SK-N-SH (cell line): ENCODE results near the gene SMCO4. TPM values are rescaled to one million over a fixed set of nuclear protein-coding genes. Genes with fewer than 3 reads are reported as not detected.

Experiments used
- CTCF ChIA-PET: fragments of 300-600, 350-600 bp; formaldehyde crosslinking; extraction: SDS; loops from one replicate; lab custom pipeline; 2021; lab: Yijun Ruan, JAX
- POLR2A ChIA-PET: fragments of 350-600 bp; sonication (Branson Sonifier 250); formaldehyde crosslinking; extraction: SDS; loops from one replicate; lab custom pipeline; 2020; ENCODE audit warnings: antibody characterized with exemption, inconsistent platforms; lab: Yijun Ruan, JAX
- DNase-seq: peaks from one replicate; pipeline ENCODE4 v3.0.0; 2012
- H2AFZ ChIP-seq: fragments of 200-600 bp; sonication (generic); 2 replicates; pipeline ENCODE4 v1.8.1; 2016; ENCODE audit warnings: antibody characterized with exemption, mild to moderate bottlenecking, low read depth
- H3F3A ChIP-seq: fragments of 200-600 bp; sonication (generic); replicated peaks from 2 replicates; pipeline ENCODE3; 2016; ENCODE audit warnings: antibody characterized with exemption, mild to moderate bottlenecking; ENCODE audit not compliant: insufficient read depth
- H3K27ac ChIP-seq, 2 experiments: fragments of 200-500 bp in 1 of 2; fragments of 200-600 bp in 1 of 2; sonication (Bioruptor generic) in 1 of 2; sonication (generic), shearing (Covaris generic) in 1 of 2; 2 replicates each; pipeline versions ENCODE4 v1.5.1 to v1.6.1; 2014 to 2016; ENCODE audit warnings: low read depth in 2 of 2, inconsistent platforms in 1 of 2, low read length in 1 of 2, mild to moderate bottlenecking in 1 of 2, mixed read lengths in 1 of 2
- H3K27me3 ChIP-seq: fragments of 200-600 bp; sonication (generic), shearing (Covaris generic); 2 replicates; pipeline ENCODE4 v1.6.1; 2016; ENCODE audit warnings: mixed run types; ENCODE audit not compliant: insufficient read depth
- H3K36me3 ChIP-seq, 2 experiments: fragments of 200-500 bp in 1 of 2; fragments of 200-600 bp in 1 of 2; sonication (Bioruptor generic) in 1 of 2; sonication (generic) in 1 of 2; replicated peaks in 1 of 2; 2 replicates each; pipeline versions ENCODE3 to v1.5.1; 2014 to 2016; ENCODE audit warnings: low read length in 1 of 2, mild to moderate bottlenecking in 1 of 2; ENCODE audit not compliant: insufficient read depth in 2 of 2, control insufficient read depth in 1 of 2
- H3K4me1 ChIP-seq, 2 experiments: fragments of 200-500 bp in 1 of 2; fragments of 200-600 bp in 1 of 2; sonication (Bioruptor generic) in 1 of 2; sonication (generic), shearing (Covaris generic) in 1 of 2; 2 replicates each; pipeline versions ENCODE4 v1.5.1 to v1.6.1; 2014 to 2016; ENCODE audit warnings: low read depth in 1 of 2, low read length in 1 of 2, mixed run types in 1 of 2; ENCODE audit not compliant: insufficient read depth in 2 of 2, control insufficient read depth in 1 of 2
- H3K4me2 ChIP-seq: fragments of 200-600 bp; sonication (generic), shearing (Covaris generic); 2 replicates; pipeline ENCODE4 v1.6.1; 2017; ENCODE audit warnings: mixed run types
- H3K4me3 ChIP-seq, 2 experiments: fragments of 200-500 bp in 1 of 2; fragments of 200-600 bp in 1 of 2; sonication (Bioruptor generic) in 1 of 2; sonication (generic), shearing (Covaris generic) in 1 of 2; 2 replicates each; pipeline versions ENCODE4 v1.5.1 to v1.8.1; 2014 to 2016; ENCODE audit warnings: low read depth in 2 of 2, inconsistent platforms in 1 of 2, low read length in 1 of 2, mild to moderate bottlenecking in 1 of 2, mixed read lengths in 1 of 2, moderate library complexity in 1 of 2
- H3K79me2 ChIP-seq: fragments of 200-600 bp; sonication (generic); 2 replicates; pipeline ENCODE4 v1.8.1; 2017; ENCODE audit warnings: mild to moderate bottlenecking; ENCODE audit not compliant: insufficient read depth
- H3K9ac ChIP-seq: fragments of 200-600 bp; sonication (generic); 2 replicates; pipeline ENCODE4 v1.6.1; 2017; ENCODE audit warnings: mixed run types
- H3K9me2 ChIP-seq: fragments of 200-600 bp; sonication (generic); 2 replicates; pipeline ENCODE4 v1.6.1; 2017; ENCODE audit warnings: mixed run types
- H3K9me3 ChIP-seq: fragments of 200-600 bp; sonication (generic); 2 replicates; pipeline ENCODE4 v1.6.1; 2017; ENCODE audit warnings: mixed run types, mild to moderate bottlenecking, moderate library complexity
- H4K20me1 ChIP-seq: fragments of 200-600 bp; sonication (generic); 2 replicates; pipeline ENCODE4 v1.6.1; 2017; ENCODE audit warnings: mild to moderate bottlenecking, mixed run types; ENCODE audit not compliant: insufficient read depth
- CHD2 ChIP-seq: fragments of 150-350 bp; IDR thresholded peaks from 2 replicates; pipeline ENCODE4 v1.6.1; 2018; ENCODE audit warnings: low read length; ENCODE audit not compliant: partially characterized antibody
- FOXM1 ChIP-seq: IDR thresholded peaks from 2 replicates; pipeline ENCODE4 v1.4.0; 2012; ENCODE audit warnings: low read depth, mild to moderate bottlenecking
- JUND ChIP-seq: IDR thresholded peaks from 2 replicates; pipeline ENCODE4 v1.4.0; 2012
- MXI1 ChIP-seq: IDR thresholded peaks from 2 replicates; pipeline ENCODE4 v1.6.1; 2012; ENCODE audit warnings: mild to moderate bottlenecking, low read depth, low read length, improper control_type of control experiment
- RAD21 ChIP-seq: IDR thresholded peaks from 2 replicates; pipeline ENCODE4 v1.6.1; 2012; ENCODE audit warnings: mild to moderate bottlenecking, low read length
- RCOR1 ChIP-seq: fragments of 150-350 bp; IDR thresholded peaks from 2 replicates; pipeline ENCODE4 v1.6.1; 2017; ENCODE audit warnings: antibody characterized with exemption, low read length
- RFX5 ChIP-seq: IDR thresholded peaks from 2 replicates; pipeline ENCODE4 v1.6.1; 2012; ENCODE audit warnings: mild to moderate bottlenecking, improper control_type of control experiment, low read length
- RXRA ChIP-seq: IDR thresholded peaks from 2 replicates; pipeline ENCODE4 v1.4.0; 2012; ENCODE audit warnings: low read depth, mild to moderate bottlenecking, borderline replicate concordance
- SIN3A ChIP-seq: IDR thresholded peaks from 2 replicates; pipeline ENCODE4 v1.6.1; 2012; ENCODE audit warnings: low read depth, mild to moderate bottlenecking, low read length, moderate library complexity, borderline replicate concordance
- SMC3 ChIP-seq: IDR thresholded peaks from 2 replicates; pipeline ENCODE4 v1.6.1; 2012; ENCODE audit warnings: low read depth, low read length, improper control_type of control experiment
- TEAD4 ChIP-seq: IDR thresholded peaks from 2 replicates; pipeline ENCODE4 v1.4.0; 2012; ENCODE audit warnings: mild to moderate bottlenecking, borderline replicate concordance; ENCODE audit not compliant: insufficient read depth
- WGBS: methylation state at CpG from one replicate; pipeline ENCODE4 v1.1.6; 2017; ENCODE audit warnings: low lambda C conversion rate; 5-methylcytosine and 5-hydroxymethylcytosine counted together
- polyA plus RNA-seq, 3 experiments: library from polyadenylated mRNA; depleted of rRNA; stranded (reverse); fragments of >200 nt; gene quantifications; 2 replicates each; pipeline ENCODE4 v1.2.3, GENCODE V29; 2012
- TF ChIP-seq, protein P1 (sequence below): IDR thresholded peaks from 2 replicates; pipeline ENCODE4 v1.4.0; 2012; ENCODE audit warnings: low read depth, borderline replicate concordance
- TF ChIP-seq, protein P2 (sequence below): IDR thresholded peaks from 2 replicates; pipeline ENCODE4 v1.4.0; 2012; ENCODE audit warnings: low read depth
- TF ChIP-seq, protein P3 (sequence below): IDR thresholded peaks from 2 replicates; pipeline ENCODE4; 2012

The SMCO4 gene
- polyA plus RNA-seq, 1 of the 3 experiments (the other 2 are of a cell fraction) = 9.0 TPM

DNA sequence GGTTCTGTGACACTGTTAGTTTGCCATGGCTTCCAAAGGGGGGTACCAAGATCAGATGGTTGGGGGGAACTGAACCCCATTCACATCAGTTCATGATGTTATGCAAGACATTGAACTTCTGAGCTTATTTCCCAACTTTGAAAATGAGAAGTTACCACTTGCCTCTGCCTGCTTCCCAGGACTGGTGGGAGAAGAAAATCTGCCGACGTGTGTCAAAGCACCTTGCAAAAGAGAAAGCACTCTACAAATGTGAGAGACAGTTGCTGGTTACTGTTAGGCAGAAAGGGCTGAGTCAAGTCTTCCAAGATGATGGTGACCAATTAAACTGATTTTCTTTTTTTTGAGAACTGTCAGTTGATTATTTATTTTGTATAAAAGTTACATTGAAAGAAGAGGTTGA, 45.6 kb downstream of the SMCO4 start (continued):
- TF ChIP-seq, protein P1, sequence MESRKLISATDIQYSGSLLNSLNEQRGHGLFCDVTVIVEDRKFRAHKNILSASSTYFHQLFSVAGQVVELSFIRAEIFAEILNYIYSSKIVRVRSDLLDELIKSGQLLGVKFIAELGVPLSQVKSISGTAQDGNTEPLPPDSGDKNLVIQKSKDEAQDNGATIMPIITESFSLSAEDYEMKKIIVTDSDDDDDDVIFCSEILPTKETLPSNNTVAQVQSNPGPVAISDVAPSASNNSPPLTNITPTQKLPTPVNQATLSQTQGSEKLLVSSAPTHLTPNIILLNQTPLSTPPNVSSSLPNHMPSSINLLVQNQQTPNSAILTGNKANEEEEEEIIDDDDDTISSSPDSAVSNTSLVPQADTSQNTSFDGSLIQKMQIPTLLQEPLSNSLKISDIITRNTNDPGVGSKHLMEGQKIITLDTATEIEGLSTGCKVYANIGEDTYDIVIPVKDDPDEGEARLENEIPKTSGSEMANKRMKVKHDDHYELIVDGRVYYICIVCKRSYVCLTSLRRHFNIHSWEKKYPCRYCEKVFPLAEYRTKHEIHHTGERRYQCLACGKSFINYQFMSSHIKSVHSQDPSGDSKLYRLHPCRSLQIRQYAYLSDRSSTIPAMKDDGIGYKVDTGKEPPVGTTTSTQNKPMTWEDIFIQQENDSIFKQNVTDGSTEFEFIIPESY = no peak

DNA sequence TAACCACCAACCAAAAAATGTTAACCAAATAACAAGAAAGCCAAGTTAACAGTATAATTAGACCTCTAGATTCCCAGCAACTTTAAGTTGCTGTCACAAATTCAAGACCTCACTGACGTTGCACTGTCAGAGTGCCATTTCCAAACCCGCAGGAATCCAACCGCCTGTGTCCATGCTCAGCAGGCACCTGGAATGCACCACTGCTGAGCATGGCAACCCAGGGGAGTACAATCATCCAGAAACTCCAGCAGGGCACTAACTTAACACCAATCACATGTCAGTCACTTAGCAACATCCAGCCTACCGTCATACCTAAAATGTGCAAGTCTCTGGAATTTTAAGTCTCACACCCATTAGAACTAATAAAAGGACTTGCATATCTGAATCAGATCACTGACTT, 48.8 kb downstream of the SMCO4 start:
- no peak overlapping the region for H3K4me2 ChIP-seq
- CTCF ChIA-PET = no interaction called here

DNA sequence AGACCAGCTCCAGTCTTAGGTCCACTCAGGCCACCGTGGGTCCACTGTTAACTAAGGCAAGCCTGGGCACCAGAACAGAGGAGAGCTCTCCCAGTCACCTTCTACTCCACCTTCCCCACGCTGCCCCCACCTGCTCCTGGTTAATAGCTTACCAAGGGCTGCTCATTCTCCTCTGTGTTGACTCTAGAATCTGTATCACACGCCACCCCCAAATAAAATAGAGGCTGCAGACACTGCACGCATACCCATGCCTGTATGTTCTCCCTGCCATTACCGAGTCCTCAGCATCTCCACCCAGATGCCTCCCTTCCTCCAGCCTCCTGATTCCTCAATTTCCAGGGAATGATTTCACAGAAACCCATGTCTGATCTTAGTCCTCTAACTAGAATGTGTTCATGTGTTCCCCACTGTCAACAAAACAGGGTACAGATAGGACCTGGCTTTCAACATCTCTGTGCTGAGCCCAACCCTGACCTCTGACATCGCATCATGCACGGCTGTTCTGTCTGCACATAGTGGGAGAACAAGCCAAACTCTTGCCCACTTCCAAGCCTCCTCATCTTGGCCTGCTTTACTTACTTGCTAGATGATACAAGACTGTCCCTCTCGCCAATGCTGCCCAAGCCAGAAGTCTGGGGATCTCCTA, 49.8 kb downstream of the SMCO4 start:
- DNase-seq = no peak
- no peaks in the 10 kb centered on the region for H3K9me2 ChIP-seq
- no peaks in the 10 kb centered on the region for H4K20me1 ChIP-seq
- H3K36me3 ChIP-seq = no peaks in the 10 kb centered on the region
- H3K27me3 ChIP-seq = no peaks in the 10 kb centered on the region
- CTCF ChIA-PET = no interaction called here
- no peaks in the 10 kb centered on the region for H3K9me3 ChIP-seq
- no peak overlapping the region for H3K27ac ChIP-seq
- 80% methylated on average over 7 of the region's 8 CpGs for WGBS
- no peak overlapping the region for H3K4me3 ChIP-seq
- no peaks in the 10 kb centered on the region for H3K79me2 ChIP-seq
- H3K4me1 ChIP-seq = no peaks in the 10 kb centered on the region; a peak in 1 of 4 replicates
- no peak overlapping the region for H3K4me2 ChIP-seq
- no peaks in the 10 kb centered on the region for H3F3A ChIP-seq
- no peak overlapping the region for H3K9ac ChIP-seq
- no peak for TF ChIP-seq FOXM1
- TF ChIP-seq SMC3 = no peak
- no peak for TF ChIP-seq TEAD4
- TF ChIP-seq, protein P2, sequence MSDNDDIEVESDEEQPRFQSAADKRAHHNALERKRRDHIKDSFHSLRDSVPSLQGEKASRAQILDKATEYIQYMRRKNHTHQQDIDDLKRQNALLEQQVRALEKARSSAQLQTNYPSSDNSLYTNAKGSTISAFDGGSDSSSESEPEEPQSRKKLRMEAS = no peak
- no peak for TF ChIP-seq JUND
- no peak for TF ChIP-seq MXI1
- no peak for TF ChIP-seq CHD2
- TF ChIP-seq RCOR1 = no peak
- TF ChIP-seq RFX5 = no peak
- no peak for TF ChIP-seq RAD21
- TF ChIP-seq RXRA = no peak
- TF ChIP-seq SIN3A = no peak
- H2AFZ ChIP-seq = no peak overlapping the region
- POLR2A ChIA-PET = no interaction called here

More for the DNA sequence above, 48.8 kb downstream of the SMCO4 start:
- no peaks in the 10 kb centered on the region for H3F3A ChIP-seq
- TF ChIP-seq, protein P3, sequence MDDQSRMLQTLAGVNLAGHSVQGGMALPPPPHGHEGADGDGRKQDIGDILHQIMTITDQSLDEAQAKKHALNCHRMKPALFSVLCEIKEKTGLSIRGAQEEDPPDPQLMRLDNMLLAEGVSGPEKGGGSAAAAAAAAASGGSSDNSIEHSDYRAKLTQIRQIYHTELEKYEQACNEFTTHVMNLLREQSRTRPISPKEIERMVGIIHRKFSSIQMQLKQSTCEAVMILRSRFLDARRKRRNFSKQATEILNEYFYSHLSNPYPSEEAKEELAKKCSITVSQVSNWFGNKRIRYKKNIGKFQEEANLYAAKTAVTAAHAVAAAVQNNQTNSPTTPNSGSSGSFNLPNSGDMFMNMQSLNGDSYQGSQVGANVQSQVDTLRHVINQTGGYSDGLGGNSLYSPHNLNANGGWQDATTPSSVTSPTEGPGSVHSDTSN = no peak
- TF ChIP-seq, all 33 proteins: peak for 0
- H3K9ac ChIP-seq = no peak overlapping the region
- H3K4me3 ChIP-seq = no peak overlapping the region
- H3K4me1 ChIP-seq = no peaks in the 10 kb centered on the region; a peak in 1 of 4 replicates
- POLR2A ChIA-PET = no interaction called here
- H3K27ac ChIP-seq = no peak overlapping the region
- H3K36me3 ChIP-seq = no peaks in the 10 kb centered on the region
- 96% methylated on average over 2 of the region's 4 CpGs for WGBS
- no peaks in the 10 kb centered on the region for H3K27me3 ChIP-seq
- no peak for DNase-seq
- H2AFZ ChIP-seq = no peak overlapping the region
- H4K20me1 ChIP-seq = no peaks in the 10 kb centered on the region
- no peaks in the 10 kb centered on the region for H3K9me2 ChIP-seq
- no peaks in the 10 kb centered on the region for H3K79me2 ChIP-seq
- H3K9me3 ChIP-seq = no peaks in the 10 kb centered on the region
